ENCODE data around the gene MYL9.

The MYL9 gene

GRCh38 chr20:36585410-36586125, 44.2 kb downstream of the MYL9 start:
- DNase-seq: no peak

- no peak for DNase-seq
Measured at GRCh38 chr20:36587388-36588070, 46.2 kb downstream of the MYL9 start.

DNA sequence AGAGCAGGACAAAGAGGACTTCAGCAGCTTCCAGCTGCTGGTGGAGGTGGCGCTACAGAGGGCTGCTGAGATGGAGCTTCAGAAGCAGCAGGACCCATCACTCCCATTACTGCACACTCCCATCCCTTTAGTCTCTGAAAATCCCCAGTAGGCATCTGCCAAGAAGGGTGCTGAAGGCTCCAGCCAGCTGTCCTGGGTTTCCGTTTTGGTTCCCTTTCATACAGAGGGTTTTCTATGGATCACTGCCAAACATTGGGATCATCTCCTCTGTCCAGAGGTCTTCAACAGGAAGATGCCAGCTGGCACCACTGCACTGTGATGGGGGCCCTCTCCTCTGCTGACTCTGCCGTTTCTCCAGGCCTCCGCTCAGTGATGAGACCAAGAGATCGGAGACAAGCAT, 50.0 kb downstream of the MYL9 start:
- DNase-seq: peak; percentile 34

GRCh38 chr20:36591854-36592641, 50.7 kb downstream of the MYL9 start:
- DNase-seq: no peak

GRCh38 chr20:36593347-36593929, 52.1 kb downstream of the MYL9 start:
- DNase-seq: no peak

DNA sequence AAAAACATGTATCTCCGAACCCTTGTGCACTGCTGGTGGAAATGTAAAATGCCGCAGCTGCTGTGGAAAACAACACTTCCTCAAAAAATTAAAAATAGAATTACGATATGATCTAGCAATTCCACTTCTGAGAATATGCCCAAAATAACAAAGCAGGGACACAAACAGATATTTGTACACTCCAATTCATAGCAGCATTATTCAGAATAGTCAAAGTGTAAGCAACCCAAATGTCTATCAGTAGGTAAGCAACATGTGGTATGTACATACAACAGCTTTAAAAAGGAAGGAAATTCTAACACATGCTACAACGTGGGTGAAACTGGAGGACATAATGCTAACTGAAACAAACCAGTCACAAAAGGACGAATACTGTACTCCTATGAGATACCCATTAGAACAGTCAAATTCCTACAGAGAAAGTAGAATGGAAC, 58.6 kb downstream of the MYL9 start:
- no peak for DNase-seq
